CD8-positive, alpha-beta memory T cell (primary cell): ENCODE measurements around the gene DIAPH3. TPM values are rescaled to one million over a fixed set of nuclear protein-coding genes. Genes with fewer than 3 reads are reported as not detected.

Experiments
- CTCF ChIA-PET: fragments of 350-600 bp; sonication (Branson Sonifier 250); formaldehyde crosslinking; loops from one replicate; lab custom pipeline; 2021; ENCODE audit warnings: antibody characterized with exemption; lab: Charles Lee
- POLR2A ChIA-PET: fragments of 350-600 bp; sonication (Branson Sonifier 250); formaldehyde crosslinking; loops from one replicate; lab custom pipeline; 2021; ENCODE audit warnings: antibody characterized with exemption; lab: Charles Lee
- DNase-seq, 5 donors: peaks; one replicate each; pipeline versions ENCODE4 v3.0.0 to v3.0.0-alpha.2; 2020 to 2022; ENCODE audit warnings: mixed read lengths in 1 of 5
- H3K27ac ChIP-seq: one replicate; pipeline ENCODE4 v1.7.0; 2013; ENCODE audit warnings: low read depth, mild to moderate bottlenecking, low read length, moderate library complexity
- H3K27me3 ChIP-seq: 2 replicates; pipeline ENCODE4 v1.7.0; 2013; ENCODE audit warnings: low read length, mild to moderate bottlenecking; ENCODE audit not compliant: insufficient read depth, poor library complexity, severe bottlenecking
- H3K36me3 ChIP-seq: 2 replicates; pipeline ENCODE4 v1.7.0; 2013; ENCODE audit warnings: mild to moderate bottlenecking, low read length, moderate library complexity; ENCODE audit not compliant: insufficient read depth
- H3K4me1 ChIP-seq: 2 replicates; pipeline ENCODE4 v1.7.0; 2013; ENCODE audit warnings: mild to moderate bottlenecking, low read length, moderate library complexity; ENCODE audit not compliant: insufficient read depth
- H3K4me3 ChIP-seq: 2 replicates; pipeline ENCODE4 v1.7.0; 2013; ENCODE audit warnings: mild to moderate bottlenecking, low read length
- H3K9me3 ChIP-seq: 2 replicates; pipeline ENCODE4 v1.7.0; 2013; ENCODE audit warnings: mild to moderate bottlenecking, low read length
- H3K27ac Mint-ChIP-seq, 8 donors: one replicate each; pipeline ENCODE4 v1.8.0; 2020 to 2021; ENCODE audit warnings: mixed read lengths in 8 of 8, mild to moderate bottlenecking in 6 of 8, inconsistent platforms in 3 of 8, moderate library complexity in 3 of 8
- H3K27me3 Mint-ChIP-seq, 2 donors: one replicate each; pipeline ENCODE4 v1.8.0; 2020 to 2021; ENCODE audit warnings: mixed read lengths in 2 of 2, mild to moderate bottlenecking in 1 of 2, moderate library complexity in 1 of 2
- H3K36me3 Mint-ChIP-seq, 3 donors: one replicate each; pipeline ENCODE4 v1.8.0; 2020 to 2021; ENCODE audit warnings: mixed read lengths in 3 of 3, inconsistent platforms in 1 of 3, mild to moderate bottlenecking in 1 of 3
- H3K4me1 Mint-ChIP-seq, 3 donors: one replicate each; pipeline ENCODE4 v1.8.0; 2020 to 2021; ENCODE audit warnings: mixed read lengths in 3 of 3, inconsistent platforms in 1 of 3, mild to moderate bottlenecking in 1 of 3
- H3K4me3 Mint-ChIP-seq, 7 donors: one replicate each; pipeline ENCODE4 v1.8.0; 2020 to 2021; ENCODE audit warnings: mixed read lengths in 7 of 7, mild to moderate bottlenecking in 6 of 7, moderate library complexity in 4 of 7, inconsistent platforms in 2 of 7
- H3K9me3 Mint-ChIP-seq, 5 donors: one replicate each; pipeline ENCODE4 v1.8.0; 2020 to 2022; ENCODE audit warnings: mixed read lengths in 5 of 5, mild to moderate bottlenecking in 3 of 5, moderate library complexity in 2 of 5, inconsistent platforms in 1 of 5
- polyA plus RNA-seq: library from polyadenylated mRNA; unstranded; fragments of 300-500 nt; fragmentation: Illumina TruSeq; gene quantifications from one replicate; pipeline ENCODE4 v1.2.3, GENCODE V29; 2021
- total RNA-seq, 2 experiments: library from RNA; stranded (reverse); gene quantifications; one replicate each; pipeline ENCODE4 v1.2.3, GENCODE V29; 2021

DIAPH3 gene
- total and polyA plus RNA-seq, 3 experiments from 2014 or later = 0.08 to 15.4 (median 14.6) TPM

DNA sequence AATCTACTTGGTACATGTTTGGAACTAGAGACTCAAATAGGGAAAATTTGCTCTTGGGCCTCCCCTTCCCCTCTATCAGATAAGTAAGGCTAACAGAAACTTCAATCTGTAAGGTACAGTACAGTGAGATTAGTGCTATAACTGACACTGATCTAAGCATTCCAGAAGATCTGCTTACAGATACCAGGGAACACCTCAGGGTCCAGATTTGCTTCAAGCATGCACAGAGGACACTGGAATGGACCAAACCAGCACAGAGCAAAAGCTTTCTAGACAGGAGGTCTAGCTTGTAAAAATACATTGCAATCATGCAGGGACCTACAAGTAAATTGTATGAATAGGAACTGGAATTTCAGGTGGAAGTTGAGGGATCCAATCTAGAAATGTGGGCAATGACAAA lies 16.4 kb downstream of the DIAPH3 start:
- H3K36me3 ChIP-seq = no peaks in the 10 kb centered on the region
- H3K27me3 ChIP-seq = no peaks in the 10 kb centered on the region
- H3K9me3 ChIP-seq = no peaks in the 10 kb centered on the region
- Mint-ChIP-seq H3K4me3 (no peak overlapping the region), H3K4me1 (peaks cover 0 to 11% (median 4%) of the 10 kb centered on the region in 3 donors), H3K27ac (no peak overlapping the region), H3K9me3 (no peaks in the 10 kb centered on the region), H3K27me3 (no peaks in the 10 kb centered on the region), H3K36me3 (no peaks in the 10 kb centered on the region)
- ChIA-PET POLR2A (no interaction called here), CTCF (no interaction called here)
- H3K4me1 ChIP-seq = no peaks in the 10 kb centered on the region
- no peak overlapping the region for H3K27ac ChIP-seq
- no peak for DNase-seq
- H3K4me3 ChIP-seq = no peak overlapping the region

DNA sequence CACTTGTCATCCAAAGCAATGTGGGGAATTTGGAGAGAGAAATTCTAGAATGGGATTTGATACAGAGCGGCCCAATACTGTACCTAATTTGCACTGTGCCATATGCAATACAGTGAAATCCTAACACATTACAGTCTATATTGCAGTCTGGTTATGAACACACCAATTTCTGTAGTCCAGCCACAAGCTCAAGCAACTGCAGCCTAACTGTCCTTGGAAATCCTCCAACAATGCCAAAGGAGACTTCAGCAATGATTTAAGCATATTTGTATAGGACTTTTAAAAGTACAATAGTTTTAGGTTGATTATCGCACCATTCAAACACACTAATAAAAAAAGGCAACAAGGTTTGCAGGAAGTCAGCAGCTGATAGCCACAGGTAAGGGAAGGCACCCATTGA lies 17.3 kb downstream of the DIAPH3 start:
- CTCF ChIA-PET = no interaction called here
- Histone ChIP-seq H3K36me3 (no peaks in the 10 kb centered on the region), H3K27ac (no peak overlapping the region), H3K9me3 (no peaks in the 10 kb centered on the region), H3K4me1 (no peaks in the 10 kb centered on the region), H3K4me3 (no peak overlapping the region), H3K27me3 (no peaks in the 10 kb centered on the region)
- no peaks in the 10 kb centered on the region for H3K27me3 Mint-ChIP-seq
- no peak for DNase-seq
- POLR2A ChIA-PET = no interaction called here
- no peaks in the 10 kb centered on the region for H3K36me3 Mint-ChIP-seq
- peaks cover 0 to 6% (median 0%) of the 10 kb centered on the region in 3 donors for H3K4me1 Mint-ChIP-seq
- no peaks in the 10 kb centered on the region for H3K9me3 Mint-ChIP-seq
- no peak overlapping the region for H3K27ac Mint-ChIP-seq
- H3K4me3 Mint-ChIP-seq = no peak overlapping the region

DNA sequence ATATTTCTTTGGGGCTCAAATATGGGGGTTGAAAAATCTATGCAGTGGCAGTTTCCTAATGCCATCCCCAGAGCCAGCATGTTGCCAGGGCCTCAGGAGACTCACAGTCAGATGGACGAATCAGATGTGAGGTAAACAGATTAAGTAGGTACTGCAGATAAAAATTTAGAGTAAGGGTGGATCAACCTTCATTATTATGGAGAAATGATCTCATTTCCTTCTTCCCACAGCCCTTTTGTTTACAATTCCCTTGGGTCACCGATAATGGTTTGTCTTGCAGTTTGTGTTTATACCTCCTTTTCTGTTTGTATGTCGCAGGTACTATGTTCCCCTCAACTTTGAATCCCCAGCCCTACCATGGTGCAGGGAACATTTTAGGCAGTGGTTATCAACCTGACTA lies 20.0 kb downstream of the DIAPH3 start:
- ChIA-PET CTCF (no interaction called here), POLR2A (no interaction called here)
- Histone ChIP-seq H3K36me3 (no peaks in the 10 kb centered on the region), H3K27me3 (no peaks in the 10 kb centered on the region), H3K4me3 (no peak overlapping the region), H3K27ac (no peak overlapping the region), H3K4me1 (no peaks in the 10 kb centered on the region), H3K9me3 (no peaks in the 10 kb centered on the region)
- Mint-ChIP-seq H3K9me3 (no peaks in the 10 kb centered on the region), H3K36me3 (no peaks in the 10 kb centered on the region), H3K27ac (no peak overlapping the region), H3K27me3 (no peaks in the 10 kb centered on the region), H3K4me1 (peaks cover 0 to 3% (median 0%) of the 10 kb centered on the region in 3 donors), H3K4me3 (no peak overlapping the region)
- no peak for DNase-seq

DNA sequence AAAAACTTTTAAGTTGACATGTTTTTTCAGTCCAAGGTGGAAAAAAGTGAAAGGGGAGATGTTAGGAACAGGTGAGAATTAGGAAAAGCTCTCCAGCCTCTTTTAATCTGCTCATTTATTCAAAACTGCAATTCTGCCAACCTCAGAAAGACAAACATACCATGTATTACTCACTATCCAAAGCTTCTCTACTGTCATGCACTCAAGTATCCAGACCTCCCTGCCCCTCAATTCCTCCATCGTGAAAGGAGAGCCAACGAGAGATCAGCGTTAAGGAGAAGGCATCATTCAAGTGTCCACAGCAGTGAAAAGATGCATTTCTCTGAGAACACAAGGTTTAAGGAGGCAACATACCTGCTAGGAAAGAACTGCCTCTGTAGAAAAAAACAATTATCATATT lies 24.5 kb downstream of the DIAPH3 start:
- H3K27ac Mint-ChIP-seq = no peak overlapping the region
- Histone ChIP-seq H3K27ac (no peak overlapping the region), H3K36me3 (no peaks in the 10 kb centered on the region), H3K4me3 (no peak overlapping the region), H3K27me3 (no peaks in the 10 kb centered on the region), H3K4me1 (no peaks in the 10 kb centered on the region), H3K9me3 (no peaks in the 10 kb centered on the region)
- no peaks in the 10 kb centered on the region for H3K9me3 Mint-ChIP-seq
- H3K4me1 Mint-ChIP-seq = peaks cover 6 to 12% (median 10%) of the 10 kb centered on the region in 3 donors
- CTCF ChIA-PET = no interaction called here
- no peak overlapping the region for H3K4me3 Mint-ChIP-seq
- POLR2A ChIA-PET = no interaction called here
- no peak for DNase-seq
- no peaks in the 10 kb centered on the region for H3K36me3 Mint-ChIP-seq
- no peaks in the 10 kb centered on the region for H3K27me3 Mint-ChIP-seq

DNA sequence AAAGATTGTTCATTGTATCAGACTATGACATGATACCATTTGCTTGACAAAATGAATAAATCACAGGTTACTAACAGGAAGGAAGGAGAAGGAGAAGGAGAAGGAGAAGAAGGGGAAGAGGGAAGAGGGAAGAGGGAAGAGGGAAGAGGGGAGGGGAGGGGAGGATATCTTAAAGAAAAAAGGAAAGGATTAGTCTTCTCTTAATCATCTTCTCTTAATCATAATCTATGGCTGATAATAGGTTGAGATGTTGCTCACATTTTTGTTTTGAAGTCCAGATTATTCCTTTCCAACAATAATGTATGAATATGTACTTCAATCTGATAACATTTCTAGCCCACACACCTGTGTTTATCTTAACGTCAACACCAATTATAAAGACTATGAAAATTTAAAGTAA lies 25.1 kb downstream of the DIAPH3 start:
- no peak overlapping the region for H3K27ac ChIP-seq
- no peaks in the 10 kb centered on the region for H3K36me3 Mint-ChIP-seq
- ChIA-PET POLR2A (no interaction called here), CTCF (no interaction called here)
- H3K36me3 ChIP-seq = no peaks in the 10 kb centered on the region
- H3K4me3 Mint-ChIP-seq = no peak overlapping the region
- H3K27me3 ChIP-seq = no peaks in the 10 kb centered on the region
- H3K27ac Mint-ChIP-seq = no peak overlapping the region
- no peaks in the 10 kb centered on the region for H3K9me3 ChIP-seq
- H3K9me3 Mint-ChIP-seq = no peaks in the 10 kb centered on the region
- H3K4me1 Mint-ChIP-seq = peaks cover 10 to 15% (median 14%) of the 10 kb centered on the region in 3 donors
- DNase-seq = no peak
- no peak overlapping the region for H3K4me3 ChIP-seq
- H3K27me3 Mint-ChIP-seq = no peaks in the 10 kb centered on the region
- no peaks in the 10 kb centered on the region for H3K4me1 ChIP-seq

DNA sequence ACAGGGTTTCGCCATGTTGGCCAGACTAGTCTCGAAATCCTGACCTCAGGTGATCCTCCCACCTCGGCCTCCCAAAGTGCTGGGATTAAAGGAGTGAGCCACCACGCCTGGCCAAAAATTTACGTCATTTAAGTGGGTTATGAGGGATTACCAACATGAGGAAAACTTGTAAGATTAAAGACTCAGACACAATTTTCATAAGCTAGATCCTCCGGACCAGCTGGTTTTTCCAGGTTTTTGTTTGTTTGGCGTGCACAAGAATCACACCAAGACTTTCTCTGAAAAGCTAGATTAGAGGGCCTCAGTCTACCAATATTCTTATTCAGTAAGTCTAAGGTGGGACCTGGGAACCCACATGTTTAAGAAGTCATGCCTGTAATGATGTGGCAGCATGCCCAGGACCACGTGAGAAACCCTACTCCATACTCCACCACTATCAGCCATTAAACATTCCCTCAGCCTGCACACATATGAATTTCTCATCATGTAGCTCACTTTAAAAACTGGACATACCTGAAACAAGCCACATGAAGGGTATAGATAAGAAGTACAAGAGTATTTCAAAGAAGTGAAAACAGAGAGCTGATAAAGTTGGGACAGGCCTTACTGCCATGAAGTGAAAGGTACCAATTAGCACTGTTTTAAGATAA lies 25.7 kb downstream of the DIAPH3 start:
- Mint-ChIP-seq H3K27ac (peak overlapping the region in 2 of 8 donors; percentile 18 to 58), H3K4me1 (peaks cover 10 to 15% (median 14%) of the 10 kb centered on the region in 3 donors), H3K9me3 (no peaks in the 10 kb centered on the region), H3K4me3 (no peak overlapping the region), H3K36me3 (no peaks in the 10 kb centered on the region), H3K27me3 (no peaks in the 10 kb centered on the region)
- no peak overlapping the region for H3K27ac ChIP-seq
- ChIA-PET POLR2A (no interaction called here), CTCF (no interaction called here)
- H3K36me3 ChIP-seq = no peaks in the 10 kb centered on the region
- DNase-seq = no peak
- H3K27me3 ChIP-seq = no peaks in the 10 kb centered on the region
- no peak overlapping the region for H3K4me3 ChIP-seq
- H3K9me3 ChIP-seq = no peaks in the 10 kb centered on the region
- no peaks in the 10 kb centered on the region for H3K4me1 ChIP-seq

DNA sequence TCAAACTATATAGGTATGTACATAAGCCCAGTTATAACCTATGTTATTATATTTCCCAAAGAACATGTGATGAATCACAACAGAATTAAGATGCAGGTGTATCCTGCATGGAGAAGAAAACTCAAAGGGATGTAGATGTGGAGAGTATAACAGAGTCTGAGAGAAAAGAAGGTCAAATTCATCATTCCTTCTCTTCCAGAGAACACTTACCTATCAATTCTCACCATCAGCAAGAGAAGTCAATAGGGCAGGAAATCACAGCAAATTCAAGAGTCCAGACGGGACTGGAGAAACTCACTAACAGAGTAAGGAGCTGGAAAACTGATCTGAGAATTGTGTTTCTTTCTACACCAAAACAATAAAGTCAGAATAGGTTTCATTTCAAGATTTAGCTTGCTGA lies 28.4 kb downstream of the DIAPH3 start:
- H3K9me3 Mint-ChIP-seq = no peaks in the 10 kb centered on the region

DNA sequence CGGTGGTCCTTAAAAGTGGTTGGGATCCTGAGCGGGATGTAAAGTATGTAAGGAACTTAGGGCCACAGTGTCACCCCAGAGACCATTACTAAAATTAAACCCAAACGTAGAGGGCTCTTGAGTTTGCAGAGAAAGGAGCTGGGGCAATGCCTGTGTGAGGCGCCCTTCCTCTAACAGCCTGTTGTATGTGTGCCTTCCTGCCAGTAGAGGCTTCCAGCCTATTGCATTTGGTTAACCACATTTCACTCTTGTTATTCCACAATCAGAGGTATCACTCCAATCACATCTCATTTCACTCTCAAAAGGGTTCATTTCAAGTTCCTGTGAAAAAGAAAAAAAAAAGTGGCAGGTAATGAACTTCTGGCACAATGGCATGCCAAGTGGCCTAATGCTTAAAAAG lies 29.4 kb downstream of the DIAPH3 start:
- Histone ChIP-seq H3K4me1 (no peaks in the 10 kb centered on the region), H3K27ac (no peak overlapping the region), H3K9me3 (no peaks in the 10 kb centered on the region), H3K36me3 (no peaks in the 10 kb centered on the region), H3K27me3 (no peaks in the 10 kb centered on the region), H3K4me3 (no peak overlapping the region)
- no peaks in the 10 kb centered on the region for H3K36me3 Mint-ChIP-seq
- ChIA-PET CTCF (no interaction called here), POLR2A (no interaction called here)
- no peaks in the 10 kb centered on the region for H3K27me3 Mint-ChIP-seq
- H3K4me3 Mint-ChIP-seq = no peak overlapping the region
- H3K27ac Mint-ChIP-seq = peak overlapping the region in 1 of 8 donors; percentile 17
- H3K4me1 Mint-ChIP-seq = peaks cover 10 to 15% (median 14%) of the 10 kb centered on the region in 3 donors
- H3K9me3 Mint-ChIP-seq = no peaks in the 10 kb centered on the region
- no peak for DNase-seq

More for the DNA sequence above, 28.4 kb downstream of the DIAPH3 start:
- CTCF ChIA-PET = no interaction called here
- no peak for DNase-seq
- H3K4me3 ChIP-seq = no peak overlapping the region
- no peaks in the 10 kb centered on the region for H3K27me3 Mint-ChIP-seq
- no peaks in the 10 kb centered on the region for H3K4me1 ChIP-seq
- H3K27ac ChIP-seq = no peak overlapping the region
- H3K4me3 Mint-ChIP-seq = no peak overlapping the region
- no peaks in the 10 kb centered on the region for H3K36me3 ChIP-seq
- H3K36me3 Mint-ChIP-seq = no peaks in the 10 kb centered on the region
- no peak overlapping the region for H3K27ac Mint-ChIP-seq
- no peaks in the 10 kb centered on the region for H3K9me3 ChIP-seq
- POLR2A ChIA-PET = no interaction called here
- H3K27me3 ChIP-seq = no peaks in the 10 kb centered on the region
- peaks cover 10 to 15% (median 14%) of the 10 kb centered on the region in 3 donors for H3K4me1 Mint-ChIP-seq
